Panc1 (cell line): ENCODE results near the gene MAPK14. TPM values are rescaled to one million over a fixed set of nuclear protein-coding genes. Genes with fewer than 3 reads are reported as not detected.
"Not testable (repeated sequence)": the region's sequence is repeated elsewhere in the genome, so short reads cannot be mapped to it uniquely, and the experiment has no call there.

Source experiments
- ATAC-seq: fragments of 200-7000 bp; cut with Tn5 transposase; 2 replicates; pipeline ENCODE4 v1.9.1; 2020; ENCODE audit warnings: mild to moderate bottlenecking, moderate library complexity
- BruUV-seq: library from RNA; stranded (reverse); fragments of 400-500 nt; replicated peaks from 2 replicates; lab custom pipeline; 2021; lab: Mats Ljungman, UMichigan
- CTCF ChIA-PET: fragments of 300-600 bp; sonication (Branson Sonifier 250); formaldehyde crosslinking; loops from one replicate; lab custom pipeline; 2022; ENCODE audit warnings: antibody characterized with exemption; lab: Charles Lee
- POLR2A ChIA-PET: fragments of 300-600 bp; sonication (Branson Sonifier 250); formaldehyde crosslinking; loops from one replicate; lab custom pipeline; 2022; ENCODE audit warnings: antibody characterized with exemption; lab: Charles Lee
- DNase-seq: peaks from one replicate; pipeline ENCODE4 v3.0.0-alpha.2; 2010; ENCODE audit warnings: low read depth, low spot score
- H3K27ac ChIP-seq: 2 replicates; pipeline ENCODE4 v1.5.1; 2011; ENCODE audit warnings: mild to moderate bottlenecking, low read length, inconsistent platforms
- H3K27me3 ChIP-seq: fragments of 200-500 bp; sonication (Bioruptor generic); 2 replicates; pipeline ENCODE4 v1.6.0; 2014; ENCODE audit warnings: low read length, inconsistent platforms; ENCODE audit not compliant: control insufficient read depth, insufficient read depth
- H3K36me3 ChIP-seq: fragments of 200-500 bp; sonication (Bioruptor generic); 2 replicates; pipeline ENCODE4 v1.5.1; 2014; ENCODE audit warnings: inconsistent platforms, mild to moderate bottlenecking, low read length, moderate library complexity; ENCODE audit not compliant: control insufficient read depth, insufficient read depth
- H3K4me1 ChIP-seq: 2 replicates; pipeline ENCODE4 v1.5.1; 2011; ENCODE audit warnings: inconsistent platforms, mild to moderate bottlenecking, low read length, moderate library complexity; ENCODE audit not compliant: control insufficient read depth, insufficient read depth
- H3K4me3 ChIP-seq, 2 experiments: 2 replicates each; pipeline ENCODE4 v1.5.1; 2011 to 2012; ENCODE audit warnings: low read depth in 2 of 2, low read length in 2 of 2, mild to moderate bottlenecking in 2 of 2, inconsistent platforms in 1 of 2, moderate library complexity in 1 of 2
- H3K9me3 ChIP-seq: fragments of 200-500 bp; sonication (Bioruptor generic); 2 replicates; pipeline ENCODE4 v1.5.1; 2014; ENCODE audit warnings: low read depth, mild to moderate bottlenecking, inconsistent platforms, low read length, moderate library complexity; ENCODE audit not compliant: control insufficient read depth, insufficient read depth
- POLR2AphosphoS5 ChIP-seq: IDR thresholded peaks from 2 replicates; pipeline ENCODE4 v1.6.1; 2012; ENCODE audit warnings: mild to moderate bottlenecking, low read depth, low read length, moderate library complexity
- SIN3A ChIP-seq: IDR thresholded peaks from 2 replicates; pipeline ENCODE4 v1.6.1; 2012; ENCODE audit warnings: low read depth, mild to moderate bottlenecking, low read length, moderate library complexity, borderline replicate concordance; ENCODE audit not compliant: insufficient read depth
- TCF7L2 ChIP-seq: IDR thresholded peaks from 2 replicates; pipeline ENCODE4 v1.6.1; 2011; ENCODE audit warnings: mild to moderate bottlenecking, low read depth, low read length, inconsistent platforms
- in situ Hi-C: cut with HindIII; loops from 2 replicates; pipeline ENCODE4 v1.10.0; 2016; ENCODE audit warnings: low sequenced_read_pairs, low pct_unique_long_range_greater_than_20kb
- intact Hi-C: fragments of 100-400 bp; cut with micrococcal nuclease; formaldehyde crosslinking; loops from one replicate; pipeline ENCODE4 v1.10.0; 2022; ENCODE audit not compliant: unreplicated experiment
- total RNA-seq: library from RNA; stranded (reverse); gene quantifications from one replicate; pipeline ENCODE4 v1.2.1, GENCODE V29; 2021; ENCODE audit not compliant: unreplicated experiment
- TF ChIP-seq, protein P1 (sequence below): fragments of 450-650 bp; IDR thresholded peaks from 2 replicates; pipeline ENCODE4 v1.5.1; 2017; ENCODE audit warnings: mild to moderate bottlenecking
- TF ChIP-seq, protein P2 (sequence below), 2 experiments: IDR thresholded peaks; 2 replicates each; pipeline ENCODE4 v1.6.1; 2011 to 2012; ENCODE audit warnings: low read depth in 2 of 2, control low read depth in 1 of 2, low read length in 1 of 2, mild to moderate bottlenecking in 1 of 2, moderate library complexity in 1 of 2; ENCODE audit not compliant: insufficient read depth in 1 of 2

Gene MAPK14
- total RNA-seq, 1 experiment from 2014 or later = 42.3 TPM

- Histone ChIP-seq H3K36me3 (no peaks in the 10 kb centered on the region), H3K27me3 (no peaks in the 10 kb centered on the region), H3K9me3 (no peaks in the 10 kb centered on the region), H3K4me3 (no peak overlapping the region), H3K27ac (no peak overlapping the region), H3K4me1 (peaks cover 8% of the 10 kb centered on the region)
- POLR2A ChIA-PET = no interaction called here
- CTCF ChIA-PET = interaction anchor here (1.1 kb wide), 1 partner anchor 28 kb away, joined by 3 read pairs; no protein-coding TSS in a partner anchor
- ATAC-seq (0 out of 2 replicates have a peak, but pooled peaks have one; percentile 17), DNase-seq (no peak)
- in situ Hi-C loops = no loop called here
- TF ChIP-seq SIN3A (no peak), POLR2AphosphoS5 (no peak), TCF7L2 (no peak)
- TF ChIP-seq, protein P1, sequence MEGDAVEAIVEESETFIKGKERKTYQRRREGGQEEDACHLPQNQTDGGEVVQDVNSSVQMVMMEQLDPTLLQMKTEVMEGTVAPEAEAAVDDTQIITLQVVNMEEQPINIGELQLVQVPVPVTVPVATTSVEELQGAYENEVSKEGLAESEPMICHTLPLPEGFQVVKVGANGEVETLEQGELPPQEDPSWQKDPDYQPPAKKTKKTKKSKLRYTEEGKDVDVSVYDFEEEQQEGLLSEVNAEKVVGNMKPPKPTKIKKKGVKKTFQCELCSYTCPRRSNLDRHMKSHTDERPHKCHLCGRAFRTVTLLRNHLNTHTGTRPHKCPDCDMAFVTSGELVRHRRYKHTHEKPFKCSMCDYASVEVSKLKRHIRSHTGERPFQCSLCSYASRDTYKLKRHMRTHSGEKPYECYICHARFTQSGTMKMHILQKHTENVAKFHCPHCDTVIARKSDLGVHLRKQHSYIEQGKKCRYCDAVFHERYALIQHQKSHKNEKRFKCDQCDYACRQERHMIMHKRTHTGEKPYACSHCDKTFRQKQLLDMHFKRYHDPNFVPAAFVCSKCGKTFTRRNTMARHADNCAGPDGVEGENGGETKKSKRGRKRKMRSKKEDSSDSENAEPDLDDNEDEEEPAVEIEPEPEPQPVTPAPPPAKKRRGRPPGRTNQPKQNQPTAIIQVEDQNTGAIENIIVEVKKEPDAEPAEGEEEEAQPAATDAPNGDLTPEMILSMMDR = no peak
- TF ChIP-seq, protein P2, sequence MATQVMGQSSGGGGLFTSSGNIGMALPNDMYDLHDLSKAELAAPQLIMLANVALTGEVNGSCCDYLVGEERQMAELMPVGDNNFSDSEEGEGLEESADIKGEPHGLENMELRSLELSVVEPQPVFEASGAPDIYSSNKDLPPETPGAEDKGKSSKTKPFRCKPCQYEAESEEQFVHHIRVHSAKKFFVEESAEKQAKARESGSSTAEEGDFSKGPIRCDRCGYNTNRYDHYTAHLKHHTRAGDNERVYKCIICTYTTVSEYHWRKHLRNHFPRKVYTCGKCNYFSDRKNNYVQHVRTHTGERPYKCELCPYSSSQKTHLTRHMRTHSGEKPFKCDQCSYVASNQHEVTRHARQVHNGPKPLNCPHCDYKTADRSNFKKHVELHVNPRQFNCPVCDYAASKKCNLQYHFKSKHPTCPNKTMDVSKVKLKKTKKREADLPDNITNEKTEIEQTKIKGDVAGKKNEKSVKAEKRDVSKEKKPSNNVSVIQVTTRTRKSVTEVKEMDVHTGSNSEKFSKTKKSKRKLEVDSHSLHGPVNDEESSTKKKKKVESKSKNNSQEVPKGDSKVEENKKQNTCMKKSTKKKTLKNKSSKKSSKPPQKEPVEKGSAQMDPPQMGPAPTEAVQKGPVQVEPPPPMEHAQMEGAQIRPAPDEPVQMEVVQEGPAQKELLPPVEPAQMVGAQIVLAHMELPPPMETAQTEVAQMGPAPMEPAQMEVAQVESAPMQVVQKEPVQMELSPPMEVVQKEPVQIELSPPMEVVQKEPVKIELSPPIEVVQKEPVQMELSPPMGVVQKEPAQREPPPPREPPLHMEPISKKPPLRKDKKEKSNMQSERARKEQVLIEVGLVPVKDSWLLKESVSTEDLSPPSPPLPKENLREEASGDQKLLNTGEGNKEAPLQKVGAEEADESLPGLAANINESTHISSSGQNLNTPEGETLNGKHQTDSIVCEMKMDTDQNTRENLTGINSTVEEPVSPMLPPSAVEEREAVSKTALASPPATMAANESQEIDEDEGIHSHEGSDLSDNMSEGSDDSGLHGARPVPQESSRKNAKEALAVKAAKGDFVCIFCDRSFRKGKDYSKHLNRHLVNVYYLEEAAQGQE (IDR thresholded peaks at IDR 0.05; ENCODE audit: insufficient read depth in 1 of 2, low read depth in 2 of 2, low read length in 1 of 2) = no peak
- intact Hi-C loops = loop anchor here (5.0 kb wide), 2 partner anchors 75 to 235 kb away; partner anchors contain the start of gene BRPF3
- BruUV-seq = no TSS peak
Observed at GRCh38 chr6:36122495-36123269, 95.1 kb downstream of the MAPK14 start.

- Histone ChIP-seq H3K4me3 (no peak overlapping the region), H3K36me3 (no peaks in the 10 kb centered on the region), H3K27me3 (no peaks in the 10 kb centered on the region), H3K27ac (no peak overlapping the region), H3K9me3 (no peaks in the 10 kb centered on the region), H3K4me1 (peaks cover 8% of the 10 kb centered on the region)
- CTCF ChIA-PET = interaction anchor here (0.6 to 1.1 kb wide), 8 partner anchors 27 to 714 kb away, joined by 3 to 8 read pairs (median 5); no protein-coding TSS in a partner anchor
- in situ Hi-C loops = no loop called here
- TF ChIP-seq, protein P2 (IDR thresholded peaks at IDR 0.05; ENCODE audit: insufficient read depth in 1 of 2, low read depth in 2 of 2, low read length in 1 of 2) = no peak
- no peak for TF ChIP-seq SIN3A
- TF ChIP-seq, protein P1 = peak; percentile 83
- TF ChIP-seq TCF7L2 = no peak
- POLR2A ChIA-PET = interaction anchor here (0.6 kb wide), 1 partner anchor 165 kb away, joined by 6 read pairs; no protein-coding TSS in a partner anchor
- BruUV-seq = no TSS peak
- ATAC-seq (peak; percentile 90), DNase-seq (peak; percentile 36)
- intact Hi-C loops = loop anchor here (5.0 kb wide), 2 partner anchors 74 to 234 kb away; partner anchors contain the start of gene BRPF3
Observed at GRCh38 chr6:36123270-36124139, 95.9 kb downstream of the MAPK14 start.

DNA sequence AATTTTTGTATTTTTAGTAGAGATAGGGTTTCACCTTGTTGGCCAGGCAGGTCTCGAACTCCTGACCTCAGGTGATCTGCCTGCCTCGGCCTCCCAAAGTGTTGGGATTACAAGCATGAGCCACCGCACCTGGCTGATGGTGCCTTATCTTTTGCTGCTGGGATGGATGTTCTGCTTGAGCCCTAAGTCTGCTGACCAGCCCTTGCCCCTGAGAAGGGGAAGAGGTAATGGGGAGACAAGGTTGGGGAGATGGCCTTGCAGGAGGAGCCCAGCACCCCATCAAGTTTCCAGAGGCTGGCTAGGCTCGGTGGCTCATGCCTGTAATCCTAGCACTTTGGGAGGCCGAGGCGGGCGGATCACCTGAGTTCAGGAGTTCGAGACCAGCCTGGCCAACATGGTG is 96.7 kb downstream of the MAPK14 start:
- ATAC-seq, H3K27me3 ChIP-seq, H3K36me3 ChIP-seq, H3K4me3 ChIP-seq, H3K27ac ChIP-seq, DNase-seq, POLR2A ChIA-PET, H3K9me3 ChIP-seq, BruUV-seq, in situ Hi-C loops, H3K4me1 ChIP-seq: not testable (repeated sequence)
- intact Hi-C loops = loop anchor here (5.0 kb wide), 2 partner anchors 73 to 233 kb away; partner anchors contain the start of gene BRPF3
- CTCF ChIA-PET = interaction anchor here (0.7 kb wide), 1 partner anchor 221 kb away, joined by 3 read pairs; no protein-coding TSS in a partner anchor
